H9 (cell line): ENCODE measurements around the gene C1orf146. TPM values are rescaled to one million over a fixed set of nuclear protein-coding genes. Genes with fewer than 3 reads are reported as not detected.

Source experiments
- DNase-seq: peaks from one replicate; pipeline ENCODE4 v3.0.0-alpha.2; 2017
- H2AFZ ChIP-seq: one replicate; pipeline ENCODE4 v1.6.1; 2013; ENCODE audit warnings: mild to moderate bottlenecking, low read length, control low read depth, moderate library complexity
- H2AK5ac ChIP-seq: 2 replicates; pipeline ENCODE4 v1.6.1; 2013; ENCODE audit warnings: low read length, control low read depth, mixed read lengths; ENCODE audit not compliant: insufficient read length
- H2BK120ac ChIP-seq: one replicate; pipeline ENCODE4 v1.6.1; 2013; ENCODE audit warnings: low read depth, mild to moderate bottlenecking, low read length, control low read depth, inconsistent platforms; ENCODE audit not compliant: poor library complexity, severe bottlenecking
- H2BK12ac ChIP-seq: 2 replicates; pipeline ENCODE4 v1.6.1; 2013; ENCODE audit warnings: low read length, control low read depth, mixed read lengths, low read depth; ENCODE audit not compliant: insufficient read length
- H2BK15ac ChIP-seq: 2 replicates; pipeline ENCODE4 v1.6.1; 2013; ENCODE audit warnings: low read depth, low read length, control low read depth
- H2BK20ac ChIP-seq: one replicate; pipeline ENCODE4 v1.6.1; 2013; ENCODE audit warnings: low read depth, mild to moderate bottlenecking, low read length, control low read depth, inconsistent platforms; ENCODE audit not compliant: poor library complexity, severe bottlenecking
- H2BK5ac ChIP-seq: 2 replicates; pipeline ENCODE4 v1.6.1; 2013; ENCODE audit warnings: low read length, control low read depth, mixed read lengths; ENCODE audit not compliant: insufficient read length
- H3K14ac ChIP-seq: 2 replicates; pipeline ENCODE4 v1.6.1; 2013; ENCODE audit warnings: low read length, control low read depth; ENCODE audit not compliant: insufficient read depth
- H3K18ac ChIP-seq: 2 replicates; pipeline ENCODE4 v1.6.1; 2013; ENCODE audit warnings: low read depth, mild to moderate bottlenecking, mixed read lengths, low read length, control low read depth; ENCODE audit not compliant: insufficient read length
- H3K23ac ChIP-seq: 2 replicates; pipeline ENCODE4 v1.6.1; 2013; ENCODE audit warnings: low read length, control low read depth, mixed read lengths, low read depth; ENCODE audit not compliant: insufficient read length
- H3K23me2 ChIP-seq: 2 replicates; pipeline ENCODE4 v1.6.1; 2013; ENCODE audit warnings: low read depth, mild to moderate bottlenecking, mixed read lengths, low read length, control low read depth; ENCODE audit not compliant: insufficient read length, poor library complexity, severe bottlenecking
- H3K27ac ChIP-seq: 2 replicates; pipeline ENCODE4 v1.5.1; 2013; ENCODE audit warnings: low read length, control low read depth, mixed read lengths, low read depth; ENCODE audit not compliant: insufficient read length
- H3K27me3 ChIP-seq: 2 replicates; pipeline ENCODE4 v1.6.1; 2013; ENCODE audit warnings: low read length, control low read depth, inconsistent platforms; ENCODE audit not compliant: insufficient read depth
- H3K4ac ChIP-seq: 2 replicates; pipeline ENCODE4 v1.6.1; 2013; ENCODE audit warnings: low read depth, mild to moderate bottlenecking, control low read depth, inconsistent platforms, low read length, moderate library complexity
- H3K4me1 ChIP-seq: 2 replicates; pipeline ENCODE4 v1.6.1; 2013; ENCODE audit warnings: low read length, control low read depth, inconsistent platforms; ENCODE audit not compliant: insufficient read depth
- H3K4me2 ChIP-seq: 2 replicates; pipeline ENCODE4 v1.6.1; 2013; ENCODE audit warnings: low read length, control low read depth, mixed read lengths; ENCODE audit not compliant: insufficient read length, insufficient read depth
- H3K56ac ChIP-seq: 2 replicates; pipeline ENCODE4 v1.6.1; 2013; ENCODE audit warnings: low read depth, mild to moderate bottlenecking, mixed read lengths, low read length, control low read depth; ENCODE audit not compliant: insufficient read length
- H3K79me1 ChIP-seq: 2 replicates; pipeline ENCODE4 v1.6.1; 2013; ENCODE audit warnings: low read depth, mild to moderate bottlenecking, moderate library complexity, low read length, control low read depth, inconsistent platforms; ENCODE audit not compliant: insufficient read depth, poor library complexity, severe bottlenecking
- H3K79me2 ChIP-seq: 2 replicates; pipeline ENCODE4 v1.6.1; 2013; ENCODE audit warnings: low read length, control low read depth, inconsistent platforms; ENCODE audit not compliant: insufficient read depth
- H3K9ac ChIP-seq: 2 replicates; pipeline ENCODE4 v1.6.1; 2013; ENCODE audit warnings: low read length, control low read depth, mixed read lengths; ENCODE audit not compliant: insufficient read length; ENCODE audit errors: extremely low read depth
- H3K9me3 ChIP-seq: one replicate; pipeline ENCODE4 v1.6.1; 2013; ENCODE audit warnings: low read depth, low read length, inconsistent platforms; ENCODE audit not compliant: control insufficient read depth
- H3T11ph ChIP-seq: one replicate; pipeline ENCODE4 v1.6.1; 2013; ENCODE audit warnings: mild to moderate bottlenecking, low read length, control low read depth, inconsistent platforms
- H4K20me1 ChIP-seq: one replicate; pipeline ENCODE4 v1.6.1; 2013; ENCODE audit not compliant: control insufficient read depth, insufficient read length, insufficient read depth
- H4K5ac ChIP-seq: 2 replicates; pipeline ENCODE4 v1.6.1; 2013; ENCODE audit warnings: low read depth, mild to moderate bottlenecking, mixed read lengths, low read length, control low read depth; ENCODE audit not compliant: insufficient read length
- H4K8ac ChIP-seq: replicated peaks from 2 replicates; pipeline ENCODE4 v1.6.1; 2013; ENCODE audit warnings: low read length, control low read depth, mixed read lengths, low read depth; ENCODE audit not compliant: insufficient read length
- H4K91ac ChIP-seq: 2 replicates; pipeline ENCODE4 v1.6.1; 2013; ENCODE audit warnings: low read depth, mild to moderate bottlenecking, moderate library complexity, mixed read lengths, low read length, control low read depth; ENCODE audit not compliant: insufficient read length
- H3K27ac Mint-ChIP-seq, 3 experiments: 2 replicates in 2 of 3; 3 replicates in 1 of 3; pipeline ENCODE4 v1.8.0; 2020 to 2021; ENCODE audit warnings: mixed read lengths in 3 of 3, mild to moderate bottlenecking in 1 of 3, moderate library complexity in 1 of 3
- H3K27me3 Mint-ChIP-seq: 2 replicates; pipeline ENCODE4 v1.8.0; 2021; ENCODE audit warnings: low read depth, mild to moderate bottlenecking, moderate library complexity, mixed read lengths
- H3K36me3 Mint-ChIP-seq, 3 experiments: 2 replicates in 2 of 3; 3 replicates in 1 of 3; pipeline ENCODE4 v1.8.0; 2020 to 2021; ENCODE audit warnings: low read depth in 3 of 3, mixed read lengths in 3 of 3; ENCODE audit not compliant: insufficient read depth in 1 of 3
- H3K4me1 Mint-ChIP-seq, 2 experiments: 2 replicates each; pipeline ENCODE4 v1.8.0; 2020; ENCODE audit warnings: mixed read lengths in 2 of 2
- H3K4me3 Mint-ChIP-seq, 2 experiments: 2 replicates in 1 of 2; 3 replicates in 1 of 2; pipeline ENCODE4 v1.8.0; 2020 to 2021; ENCODE audit warnings: mild to moderate bottlenecking in 2 of 2, mixed read lengths in 2 of 2, moderate library complexity in 1 of 2
- H3K9me3 Mint-ChIP-seq, 2 experiments: 2 replicates in 1 of 2; 3 replicates in 1 of 2; pipeline ENCODE4 v1.8.0; 2020; ENCODE audit warnings: mild to moderate bottlenecking in 2 of 2, mixed read lengths in 2 of 2, moderate library complexity in 1 of 2
- WGBS: extraction: QIAGEN DNeasy Blood & Tissue Kit; methylation state at CpG from one replicate; pipeline ENCODE4 v1.1.7; 2013; ENCODE audit warnings: missing lambda C conversion rate, low lambda C conversion rate, mixed read lengths; ENCODE audit not compliant: insufficient read length; ENCODE audit errors: extremely low coverage; 5-methylcytosine and 5-hydroxymethylcytosine counted together
- total RNA-seq: library from RNA; stranded (reverse); gene quantifications from 2 replicates; pipeline ENCODE4 v1.2.1, GENCODE V29; 2021
- TF ChIP-seq, protein P1 (sequence below): fragments of 200-600 bp; sonication (generic); conservative IDR thresholded peaks from 3 replicates; pipeline ENCODE4 v1.8.0; 2021; ENCODE audit warnings: antibody characterized with exemption, mild to moderate bottlenecking

Gene C1orf146
- total RNA-seq, 1 experiment from 2014 or later: not detected

DNA sequence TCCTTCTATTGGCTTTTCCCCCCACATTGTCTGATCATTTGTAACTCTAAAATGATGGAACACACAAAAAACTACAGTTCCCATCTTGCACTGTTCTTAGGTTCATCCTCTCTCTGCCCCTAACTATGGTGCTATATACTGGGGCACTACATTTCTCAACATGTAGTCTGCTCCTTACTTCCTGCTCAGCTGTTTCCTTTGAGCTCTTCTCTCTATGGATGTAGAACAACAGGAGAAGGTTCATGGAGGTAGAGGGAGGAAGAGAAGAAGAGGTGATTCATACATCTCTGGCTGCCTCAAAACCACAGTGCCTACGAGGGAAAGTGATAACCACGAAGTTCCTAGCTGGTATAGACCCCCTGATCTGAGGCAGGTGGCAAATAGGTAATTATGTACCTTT lies 7.0 kb upstream of the C1orf146 start:
- peaks cover 0 to 2% of the 10 kb centered on the region in 2 experiments; a peak in 1 of 4 replicates for H3K4me1 Mint-ChIP-seq
- no peaks in the 10 kb centered on the region for H3K27me3 ChIP-seq
- no CpG with 5 or more reads among the region's 2 CpGs for WGBS
- H3K9ac ChIP-seq: no peak overlapping the region
- H3K27ac ChIP-seq: no peak overlapping the region
- no peak overlapping the region for H3K27ac Mint-ChIP-seq
- no peak overlapping the region for H2BK120ac ChIP-seq
- H2BK5ac ChIP-seq: no peak overlapping the region
- no peaks in the 10 kb centered on the region; the same call in 1 of the 2 replicates for H3K27me3 Mint-ChIP-seq
- H3K4me2 ChIP-seq: no peak overlapping the region
- TF ChIP-seq, protein P1, sequence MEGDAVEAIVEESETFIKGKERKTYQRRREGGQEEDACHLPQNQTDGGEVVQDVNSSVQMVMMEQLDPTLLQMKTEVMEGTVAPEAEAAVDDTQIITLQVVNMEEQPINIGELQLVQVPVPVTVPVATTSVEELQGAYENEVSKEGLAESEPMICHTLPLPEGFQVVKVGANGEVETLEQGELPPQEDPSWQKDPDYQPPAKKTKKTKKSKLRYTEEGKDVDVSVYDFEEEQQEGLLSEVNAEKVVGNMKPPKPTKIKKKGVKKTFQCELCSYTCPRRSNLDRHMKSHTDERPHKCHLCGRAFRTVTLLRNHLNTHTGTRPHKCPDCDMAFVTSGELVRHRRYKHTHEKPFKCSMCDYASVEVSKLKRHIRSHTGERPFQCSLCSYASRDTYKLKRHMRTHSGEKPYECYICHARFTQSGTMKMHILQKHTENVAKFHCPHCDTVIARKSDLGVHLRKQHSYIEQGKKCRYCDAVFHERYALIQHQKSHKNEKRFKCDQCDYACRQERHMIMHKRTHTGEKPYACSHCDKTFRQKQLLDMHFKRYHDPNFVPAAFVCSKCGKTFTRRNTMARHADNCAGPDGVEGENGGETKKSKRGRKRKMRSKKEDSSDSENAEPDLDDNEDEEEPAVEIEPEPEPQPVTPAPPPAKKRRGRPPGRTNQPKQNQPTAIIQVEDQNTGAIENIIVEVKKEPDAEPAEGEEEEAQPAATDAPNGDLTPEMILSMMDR: no peak
- H2BK20ac ChIP-seq: no peak overlapping the region
- no peak overlapping the region for H3K56ac ChIP-seq
- H3K14ac ChIP-seq: no peak overlapping the region
- no peak overlapping the region for H2BK12ac ChIP-seq
- no peaks in the 10 kb centered on the region for H3K36me3 Mint-ChIP-seq
- H3K4me1 ChIP-seq: no peaks in the 10 kb centered on the region
- no peaks in the 10 kb centered on the region for H4K20me1 ChIP-seq
- H2AFZ ChIP-seq: no peak overlapping the region
- no peaks in the 10 kb centered on the region for H3K79me2 ChIP-seq
- H3K23me2 ChIP-seq: no peaks in the 10 kb centered on the region
- no peak overlapping the region for H3K23ac ChIP-seq
- peaks cover 0 to 2% of the 10 kb centered on the region in 2 experiments; a peak in 1 of 5 replicates for H3K9me3 Mint-ChIP-seq
- H4K5ac ChIP-seq: no peak overlapping the region
- no peak overlapping the region for H2BK15ac ChIP-seq
- no peak overlapping the region for H3K4ac ChIP-seq
- H4K8ac ChIP-seq: no peak overlapping the region
- H3K4me3 Mint-ChIP-seq: no peak overlapping the region
- no peak for DNase-seq
- H3K9me3 ChIP-seq: no peaks in the 10 kb centered on the region
- H4K91ac ChIP-seq: no peak overlapping the region
- no peaks in the 10 kb centered on the region for H3K79me1 ChIP-seq
- H3K18ac ChIP-seq: no peak overlapping the region
- no peak overlapping the region for H2AK5ac ChIP-seq
- H3T11ph ChIP-seq: no peak overlapping the region
